T47D (cell line): ENCODE results near the gene GPR6.

Experiments
- DNase-seq, 2 experiments: peaks; one replicate each; pipeline versions ENCODE4 v3.0.0 to v3.0.0-alpha.2; 2011 to 2012; ENCODE audit warnings: low read depth in 1 of 2, low spot score in 1 of 2
- JUND ChIP-seq: IDR thresholded peaks from 2 replicates; pipeline ENCODE4 v1.6.1; 2012; ENCODE audit warnings: low read depth
- in situ Hi-C: cut with HindIII; loops from 2 replicates; pipeline ENCODE4 v1.10.0; 2016; ENCODE audit warnings: low sequenced_read_pairs, low pct_unique_long_range_greater_than_20kb

Gene GPR6

GRCh38 chr6:110017946-110018345 is 39.8 kb downstream of the GPR6 start:
- in situ Hi-C loops: no loop called here
- DNase-seq: no peak
- no peak for TF ChIP-seq JUND

GRCh38 chr6:110018486-110018885 is 40.4 kb downstream of the GPR6 start:
- in situ Hi-C loops: no loop called here
- no peak for TF ChIP-seq JUND

GRCh38 chr6:110020888-110021287 is 42.8 kb downstream of the GPR6 start:
- DNase-seq: no peak
- no peak for TF ChIP-seq JUND
- in situ Hi-C loops: no loop called here

More at GRCh38 chr6:110018486-110018885, 40.4 kb downstream of the GPR6 start:
- no peak for DNase-seq

- no peak for DNase-seq
- in situ Hi-C loops: no loop called here
- no peak for TF ChIP-seq JUND
Observed at GRCh38 chr6:110029144-110029543, 51.0 kb downstream of the GPR6 start.
